IPS DF 4.7 (cell line): Measurements from ENCODE around the gene FOXP1.

ENCODE experiments used
- DNase-seq: peaks from one replicate; pipeline ENCODE4 v3.0.0-alpha.2; 2013; ENCODE audit warnings: low spot score; ENCODE audit errors: extremely low read depth

Gene FOXP1

GRCh38 chr3:70952033-70952747, 631.3 kb downstream of the FOXP1 start:
- no peak for DNase-seq

GRCh38 chr3:70951316-70951715, 632.2 kb downstream of the FOXP1 start:
- no peak for DNase-seq

DNA sequence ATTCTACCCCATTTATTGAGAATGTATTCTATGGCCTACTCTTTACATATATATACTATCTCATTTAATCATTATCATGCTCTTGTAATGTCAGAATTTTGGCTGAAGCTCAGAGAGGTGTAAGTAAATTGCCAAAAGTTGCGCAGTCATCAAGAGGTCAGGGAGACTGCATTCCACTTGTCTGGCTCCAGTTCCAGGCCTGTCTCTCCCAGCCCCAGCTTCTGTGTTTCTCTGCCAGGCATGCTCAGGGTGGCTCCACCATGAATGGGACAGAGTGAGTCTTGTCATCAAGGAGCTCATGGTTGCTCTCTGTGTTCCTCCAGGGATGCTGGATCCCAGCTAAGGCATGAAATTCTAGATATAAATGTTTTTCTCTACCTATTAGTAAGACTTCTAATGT, 635.9 kb downstream of the FOXP1 start:
- DNase-seq: no peak

GRCh38 chr3:70943886-70944285, 639.6 kb downstream of the FOXP1 start:
- DNase-seq: no peak

GRCh38 chr3:70933105-70933810, 650.3 kb downstream of the FOXP1 start:
- DNase-seq: no peak

DNA sequence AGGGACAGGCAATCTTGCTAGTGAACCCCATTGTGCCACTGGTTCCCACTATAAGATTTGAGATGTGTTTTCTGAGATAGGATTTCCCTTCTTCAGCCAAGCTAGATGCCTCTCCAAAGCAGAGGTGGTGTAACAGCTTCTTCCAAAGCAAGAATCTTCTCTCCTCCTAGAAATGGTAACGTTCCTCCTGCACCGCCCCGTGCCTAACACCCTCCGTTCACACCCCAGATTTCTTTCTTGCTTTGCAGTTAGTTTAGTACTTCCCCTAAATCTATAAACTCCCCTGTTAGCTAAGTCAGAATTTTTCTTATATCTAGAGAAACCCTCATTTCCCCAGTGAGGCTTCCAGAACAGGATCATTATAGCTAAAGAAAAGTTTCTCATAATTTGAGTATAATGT, 653.5 kb downstream of the FOXP1 start:
- DNase-seq: no peak

- no peak for DNase-seq
These were observed 656.3 kb downstream of the FOXP1 start for GRCh38 chr3:70927239-70927638.

GRCh38 chr3:70926835-70927234, 656.7 kb downstream of the FOXP1 start:
- no peak for DNase-seq

- no peak for DNase-seq
These were observed 663.9 kb downstream of the FOXP1 start for GRCh38 chr3:70919661-70920060.

- DNase-seq: no peak
These were observed 664.4 kb downstream of the FOXP1 start for GRCh38 chr3:70919091-70919490.

DNA sequence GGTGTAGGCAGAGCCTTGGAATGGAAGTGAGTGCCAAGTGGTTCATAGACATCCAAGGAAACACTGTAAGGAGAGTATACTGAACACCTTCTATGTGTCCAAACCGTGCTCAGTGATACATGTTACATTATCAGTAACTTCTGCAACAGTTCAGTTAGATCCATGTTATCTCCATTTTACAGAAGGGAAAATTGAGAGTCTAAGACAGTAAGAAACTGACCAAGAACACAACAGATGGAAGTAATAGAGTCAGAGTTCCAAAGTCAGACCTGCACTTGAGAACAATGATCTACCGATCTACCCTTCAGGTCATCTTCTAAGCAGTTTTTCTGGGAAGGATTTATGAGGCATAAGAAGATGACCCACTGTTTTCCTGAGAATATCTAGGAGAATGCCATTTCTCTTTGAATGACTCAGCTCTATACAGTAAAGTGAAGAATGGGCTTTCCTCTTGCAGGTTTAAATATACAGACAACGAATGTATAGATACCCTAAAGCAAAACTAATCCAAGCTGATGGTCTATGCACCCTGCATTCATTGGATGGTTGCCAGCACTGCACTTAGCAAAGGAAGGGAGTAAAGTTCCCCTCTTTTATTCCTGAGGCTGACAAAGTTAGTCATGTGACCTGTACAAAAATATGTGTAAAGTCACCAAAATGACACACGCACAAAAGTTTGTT, 667.0 kb downstream of the FOXP1 start:
- DNase-seq: no peak

GRCh38 chr3:70914862-70915261, 668.7 kb downstream of the FOXP1 start:
- no peak for DNase-seq

- no peak for DNase-seq
These were observed 671.8 kb downstream of the FOXP1 start for GRCh38 chr3:70911719-70912118.

DNA sequence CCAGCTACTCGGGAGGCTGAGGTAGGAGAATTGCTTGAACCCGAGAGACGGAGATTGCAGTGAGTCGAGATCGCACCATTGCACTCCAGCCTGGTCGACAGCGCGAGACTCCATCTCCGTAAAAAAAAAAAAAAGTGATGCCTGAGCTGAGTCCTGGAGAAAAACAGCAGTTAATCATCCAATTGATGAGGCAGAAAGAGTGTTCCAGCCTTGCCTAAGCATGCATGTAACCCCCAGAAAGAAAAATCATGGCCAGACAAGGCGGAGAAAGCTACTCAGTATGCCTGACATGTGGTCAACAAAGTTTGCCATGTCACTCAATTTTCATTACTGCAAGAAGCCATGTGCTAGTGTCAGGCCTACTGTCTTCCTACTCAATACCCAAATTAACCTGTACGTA, 678.0 kb downstream of the FOXP1 start:
- DNase-seq: no peak
